Type B pancreatic cell (in vitro differentiated cells): ENCODE data around the gene POP7. TPM values are rescaled to one million over a fixed set of nuclear protein-coding genes. Genes with fewer than 3 reads are reported as not detected.

Source experiments
- DNase-seq: peaks from one replicate; pipeline ENCODE4 v3.0.0; 2021; ENCODE audit warnings: mixed read lengths; ENCODE audit not compliant: unreplicated experiment; ENCODE audit errors: extremely low spot score
- H3K27ac Mint-ChIP-seq: 2 replicates; pipeline ENCODE4 v1.8.0; 2021; ENCODE audit warnings: mild to moderate bottlenecking, mixed read lengths
- H3K27me3 Mint-ChIP-seq: 2 replicates; pipeline ENCODE4 v1.8.0; 2021; ENCODE audit warnings: mixed read lengths
- H3K36me3 Mint-ChIP-seq: 2 replicates; pipeline ENCODE4 v1.8.0; 2021; ENCODE audit warnings: mixed read lengths
- H3K4me1 Mint-ChIP-seq: one replicate; pipeline ENCODE4 v1.8.0; 2021; ENCODE audit warnings: mixed read lengths; ENCODE audit not compliant: unreplicated experiment
- H3K4me3 Mint-ChIP-seq: 2 replicates; pipeline ENCODE4 v1.8.0; 2021; ENCODE audit warnings: mild to moderate bottlenecking, mixed read lengths
- H3K9me3 Mint-ChIP-seq: 2 replicates; pipeline ENCODE4 v1.8.0; 2021; ENCODE audit warnings: mixed read lengths
- CTCF ChIP-seq: fragments of 200-600 bp; sonication (generic); conservative IDR thresholded peaks from 2 replicates; pipeline ENCODE4 v1.5.0; 2021; ENCODE audit warnings: antibody characterized with exemption, mild to moderate bottlenecking
- total RNA-seq: library from RNA; stranded (reverse); gene quantifications from 2 replicates; pipeline ENCODE4 v1.2.1, GENCODE V29; 2021; ENCODE audit warnings: low replicate concordance

POP7 gene
- total RNA-seq, 1 donor from 2014 or later, result 41.0 TPM

GRCh38 chr7:100689230-100690135 lies 16.4 kb upstream of the POP7 start:
- Mint-ChIP-seq H3K36me3 (peaks cover 4% of the 10 kb centered on the region), H3K27me3 (no peaks in the 10 kb centered on the region), H3K4me3 (no peak overlapping the region), H3K9me3 (no peaks in the 10 kb centered on the region), H3K4me1 (peaks cover 21% of the 10 kb centered on the region), H3K27ac (no peak overlapping the region)
- TF ChIP-seq CTCF, result no peak
- no peak for DNase-seq

- Mint-ChIP-seq H3K27ac (peak overlapping the region; percentile 93), H3K4me3 (peak overlapping the region; percentile 94), H3K36me3 (peaks cover 4% of the 10 kb centered on the region), H3K9me3 (no peaks in the 10 kb centered on the region), H3K27me3 (peaks cover 3% of the 10 kb centered on the region), H3K4me1 (peaks cover 21% of the 10 kb centered on the region)
- peak; percentile 95 for TF ChIP-seq CTCF
- DNase-seq, result no peak
These were observed 14.0 kb upstream of the POP7 start for GRCh38 chr7:100691676-100692577.

- Mint-ChIP-seq H3K4me1 (peaks cover 21% of the 10 kb centered on the region), H3K36me3 (peaks cover 4% of the 10 kb centered on the region), H3K27ac (peak overlapping the region; percentile 93), H3K9me3 (no peaks in the 10 kb centered on the region), H3K27me3 (peaks cover 3% of the 10 kb centered on the region), H3K4me3 (peak overlapping the region; percentile 94)
- no peak for DNase-seq
- no peak for TF ChIP-seq CTCF
These were observed 13.4 kb upstream of the POP7 start for GRCh38 chr7:100692578-100692961.

GRCh38 chr7:100693312-100694097 lies 12.4 kb upstream of the POP7 start:
- no peak for DNase-seq
- H3K9me3 Mint-ChIP-seq, result no peaks in the 10 kb centered on the region
- TF ChIP-seq CTCF, result no peak
- peaks cover 4% of the 10 kb centered on the region for H3K36me3 Mint-ChIP-seq
- H3K4me3 Mint-ChIP-seq, result peak overlapping the region; percentile 94
- peaks cover 5% of the 10 kb centered on the region for H3K27me3 Mint-ChIP-seq
- peaks cover 21% of the 10 kb centered on the region for H3K4me1 Mint-ChIP-seq
- H3K27ac Mint-ChIP-seq, result peak overlapping the region; percentile 93

GRCh38 chr7:100694098-100694745 lies 11.7 kb upstream of the POP7 start, which contains the start of gene GIGYF1:
Gene GIGYF1 (minus strand): TSS chr7:100694250. CDS start chr7:100688238, 6,012 bp downstream.
- H3K36me3 Mint-ChIP-seq, result no peaks in the 10 kb centered on the region
- no peak for DNase-seq
- peak within 1 kb of the TSS; percentile 93 for H3K27ac Mint-ChIP-seq
- no peak for TF ChIP-seq CTCF
- peaks cover 17% of the 10 kb centered on the region for H3K4me1 Mint-ChIP-seq
- H3K4me3 Mint-ChIP-seq, result peak within 1 kb of the TSS; percentile 94
- peaks cover 7% of the 10 kb centered on the region for H3K27me3 Mint-ChIP-seq
- no peaks in the 10 kb centered on the region for H3K9me3 Mint-ChIP-seq
